Loucy (cell line): ENCODE data around the gene SPCS2.
A peak's percentile ranks its signal among the peaks of the same experiment; 100 is the strongest.

Experiments used
- H2AFZ ChIP-seq: fragments of 200-600 bp; sonication (generic); 2 replicates; pipeline ENCODE4 v1.6.0; 2016; ENCODE audit warnings: antibody characterized with exemption, mild to moderate bottlenecking, low read length, moderate library complexity
- H3F3A ChIP-seq: fragments of 200-600 bp; 2 replicates; pipeline ENCODE4 v1.6.0; 2016; ENCODE audit warnings: antibody characterized with exemption, low read depth, mild to moderate bottlenecking
- H3K27me3 ChIP-seq: fragments of 200-600 bp; sonication (generic); 2 replicates; pipeline ENCODE4 v1.6.1; 2014; ENCODE audit warnings: low read length, mild to moderate bottlenecking; ENCODE audit not compliant: insufficient read depth, poor library complexity, severe bottlenecking
- H3K36me3 ChIP-seq: fragments of 200-600 bp; sonication (generic); 2 replicates; pipeline ENCODE4 v1.6.1; 2016; ENCODE audit warnings: low read length; ENCODE audit not compliant: insufficient read depth
- H3K4me1 ChIP-seq: fragments of 200-600 bp; sonication (generic); 2 replicates; pipeline ENCODE4 v1.5.1; 2014; ENCODE audit warnings: low read length, mild to moderate bottlenecking; ENCODE audit not compliant: insufficient read depth, poor library complexity, severe bottlenecking
- H3K4me2 ChIP-seq: fragments of 200-600 bp; sonication (generic); 2 replicates; pipeline ENCODE4 v1.6.0; 2014; ENCODE audit warnings: antibody characterized with exemption, low read length, low read depth, mild to moderate bottlenecking; ENCODE audit not compliant: poor library complexity, severe bottlenecking
- H3K4me3 ChIP-seq: fragments of 200-600 bp; sonication (generic); 2 replicates; pipeline ENCODE4 v1.5.1; 2014; ENCODE audit warnings: low read length, mild to moderate bottlenecking, mixed read lengths; ENCODE audit not compliant: poor library complexity, severe bottlenecking
- H3K79me2 ChIP-seq: fragments of 200-600 bp; sonication (generic); 2 replicates; pipeline ENCODE4 v1.6.1; 2014; ENCODE audit warnings: low read length; ENCODE audit not compliant: insufficient read depth
- H3K9ac ChIP-seq: fragments of 200-600 bp; sonication (generic); 2 replicates; pipeline ENCODE4 v1.6.0; 2014; ENCODE audit warnings: mild to moderate bottlenecking, low read depth, low read length, moderate library complexity; ENCODE audit not compliant: poor library complexity, severe bottlenecking
- H3K9me2 ChIP-seq: fragments of 200-600 bp; sonication (generic); replicated peaks from 2 replicates; pipeline ENCODE4 v1.6.1; 2016; ENCODE audit warnings: low read depth, low read length, mixed read lengths
- H3K9me3 ChIP-seq: fragments of 200-600 bp; sonication (generic); 2 replicates; pipeline ENCODE4 v1.6.1; 2014; ENCODE audit warnings: mild to moderate bottlenecking, antibody characterized with exemption, low read length, low read depth; ENCODE audit not compliant: insufficient read depth
- H4K20me1 ChIP-seq: fragments of 200-600 bp; sonication (generic); 2 replicates; pipeline ENCODE4 v1.6.0; 2014; ENCODE audit warnings: antibody characterized with exemption, low read length, mild to moderate bottlenecking; ENCODE audit not compliant: insufficient read depth, poor library complexity, severe bottlenecking
- EZH2phosphoT487 ChIP-seq: fragments of 200-600 bp; IDR thresholded peaks from 2 replicates; pipeline ENCODE4 v1.6.1; 2018; ENCODE audit warnings: antibody characterized with exemption, mild to moderate bottlenecking, moderate library complexity, borderline replicate concordance
- TF ChIP-seq, protein P1 (sequence below): fragments of 200-600 bp; sonication (generic); conservative IDR thresholded peaks from 2 replicates; pipeline ENCODE4 v1.5.1; 2014; ENCODE audit warnings: mild to moderate bottlenecking, antibody characterized with exemption, low read length

SPCS2 gene

GRCh38 chr11:74929431-74930363, 19.4 kb upstream of the SPCS2 start:
- Histone ChIP-seq H3K4me2 (no peak overlapping the region), H3F3A (no peaks in the 10 kb centered on the region), H3K4me1 (peaks cover 29% of the 10 kb centered on the region), H3K9ac (no peak overlapping the region), H3K27me3 (no peaks in the 10 kb centered on the region), H2AFZ (no peak overlapping the region), H4K20me1 (no peaks in the 10 kb centered on the region), H3K4me3 (no peak overlapping the region), H3K79me2 (no peaks in the 10 kb centered on the region), H3K9me3 (no peaks in the 10 kb centered on the region), H3K9me2 (no peaks in the 10 kb centered on the region), H3K36me3 (no peaks in the 10 kb centered on the region)
- TF ChIP-seq, protein P1, sequence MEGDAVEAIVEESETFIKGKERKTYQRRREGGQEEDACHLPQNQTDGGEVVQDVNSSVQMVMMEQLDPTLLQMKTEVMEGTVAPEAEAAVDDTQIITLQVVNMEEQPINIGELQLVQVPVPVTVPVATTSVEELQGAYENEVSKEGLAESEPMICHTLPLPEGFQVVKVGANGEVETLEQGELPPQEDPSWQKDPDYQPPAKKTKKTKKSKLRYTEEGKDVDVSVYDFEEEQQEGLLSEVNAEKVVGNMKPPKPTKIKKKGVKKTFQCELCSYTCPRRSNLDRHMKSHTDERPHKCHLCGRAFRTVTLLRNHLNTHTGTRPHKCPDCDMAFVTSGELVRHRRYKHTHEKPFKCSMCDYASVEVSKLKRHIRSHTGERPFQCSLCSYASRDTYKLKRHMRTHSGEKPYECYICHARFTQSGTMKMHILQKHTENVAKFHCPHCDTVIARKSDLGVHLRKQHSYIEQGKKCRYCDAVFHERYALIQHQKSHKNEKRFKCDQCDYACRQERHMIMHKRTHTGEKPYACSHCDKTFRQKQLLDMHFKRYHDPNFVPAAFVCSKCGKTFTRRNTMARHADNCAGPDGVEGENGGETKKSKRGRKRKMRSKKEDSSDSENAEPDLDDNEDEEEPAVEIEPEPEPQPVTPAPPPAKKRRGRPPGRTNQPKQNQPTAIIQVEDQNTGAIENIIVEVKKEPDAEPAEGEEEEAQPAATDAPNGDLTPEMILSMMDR, result peak; percentile 96
- TF ChIP-seq EZH2phosphoT487, result no peak

DNA sequence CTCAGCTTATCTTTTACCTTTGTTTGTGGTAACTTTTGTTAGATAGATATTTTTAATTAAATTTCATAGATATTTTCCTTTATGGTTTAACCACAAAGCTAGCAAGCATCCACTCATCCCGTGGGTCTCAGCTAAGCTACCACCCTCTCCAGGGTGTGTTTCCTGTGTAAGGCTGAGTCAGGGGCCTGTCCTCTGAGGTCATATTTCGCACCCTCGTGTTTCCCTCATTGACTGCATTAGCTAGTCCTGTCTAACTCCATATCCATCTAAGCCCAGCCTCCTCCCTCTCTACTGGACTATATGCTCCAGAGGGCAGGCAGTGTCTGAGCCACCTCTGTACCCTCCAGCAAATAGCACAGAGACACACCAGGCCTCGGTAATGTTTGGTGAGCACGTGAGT, 16.9 kb upstream of the SPCS2 start:
- Histone ChIP-seq H3K9me3 (no peaks in the 10 kb centered on the region), H3K36me3 (no peaks in the 10 kb centered on the region), H3K27me3 (no peaks in the 10 kb centered on the region), H4K20me1 (no peaks in the 10 kb centered on the region), H3K9ac (no peak overlapping the region), H3K4me3 (no peak overlapping the region), H3K79me2 (no peaks in the 10 kb centered on the region), H2AFZ (no peak overlapping the region), H3F3A (no peaks in the 10 kb centered on the region), H3K4me1 (peaks cover 8% of the 10 kb centered on the region), H3K9me2 (no peaks in the 10 kb centered on the region), H3K4me2 (peak overlapping the region; percentile 19)
- TF ChIP-seq, protein P1, result no peak
- no peak for TF ChIP-seq EZH2phosphoT487

DNA sequence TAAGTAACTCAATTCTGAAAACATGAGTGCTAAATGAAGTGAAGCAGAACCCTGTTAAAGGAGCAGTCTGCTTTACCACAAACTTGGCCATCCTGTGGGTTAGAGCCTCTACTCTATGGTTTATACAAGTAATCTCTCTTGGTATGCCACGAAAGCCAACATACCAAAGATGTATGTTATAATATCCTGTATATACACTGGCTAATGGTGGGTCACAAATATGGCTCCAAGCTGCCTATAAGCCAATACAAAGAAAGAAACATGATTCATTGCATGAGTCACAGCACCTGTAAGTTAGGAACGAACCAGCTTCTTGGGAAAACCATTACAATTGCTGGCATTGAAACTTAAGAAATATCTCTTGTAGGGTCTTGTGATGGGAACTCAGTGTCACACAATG, 16.3 kb upstream of the SPCS2 start:
- Histone ChIP-seq H3F3A (no peaks in the 10 kb centered on the region), H3K27me3 (no peaks in the 10 kb centered on the region), H4K20me1 (no peaks in the 10 kb centered on the region), H2AFZ (no peak overlapping the region), H3K9me2 (no peaks in the 10 kb centered on the region), H3K79me2 (no peaks in the 10 kb centered on the region), H3K4me1 (peaks cover 8% of the 10 kb centered on the region), H3K36me3 (no peaks in the 10 kb centered on the region), H3K9me3 (no peaks in the 10 kb centered on the region), H3K4me3 (no peak overlapping the region), H3K9ac (no peak overlapping the region), H3K4me2 (peak overlapping the region; percentile 19)
- no peak for TF ChIP-seq EZH2phosphoT487
- TF ChIP-seq, protein P1, result no peak
